K562 (cell line): ENCODE data around the gene CEP120. TPM values are rescaled to one million over a fixed set of nuclear protein-coding genes. Genes with fewer than 3 reads are reported as not detected.

Experiments
- ZNF561 ChIP-seq: fragments of 450-650 bp; formaldehyde crosslinking; conservative IDR thresholded peaks from 2 replicates; pipeline ENCODE4 v1.4.0; 2020; ENCODE audit warnings: mild to moderate bottlenecking, moderate library complexity
- polyA plus RNA-seq, 8 experiments: library from polyadenylated mRNA; depleted of rRNA in 4 of 8; stranded (reverse) in 5 of 8; unstranded in 3 of 8; fragments of >200 nt; fragmentation: Nextera tagmentation in 2 of 8; fragmentation: Illumina TruSeq in 1 of 8; extraction: Ambion mirVana in 2 of 8; extraction: Trizol in 1 of 8; gene quantifications; 2 replicates each; pipeline versions ENCODE4 v1.2.1 to v1.2.3, GENCODE V29; 2011 to 2014; ENCODE audit warnings: inconsistent platforms in 1 of 8, missing spikeins in 1 of 8
- total RNA-seq, 7 experiments: library from RNA; depleted of rRNA in 6 of 7; stranded (reverse); fragments of >200 nt in 6 of 7; fragmentation: Illumina TruSeq in 2 of 7; extraction: Trizol in 2 of 7; gene quantifications; 2 replicates each; pipeline versions ENCODE4 v1.2.1 to v1.2.3, GENCODE V29; 2011 to 2021; ENCODE audit warnings: low replicate concordance in 1 of 7
- TF ChIP-seq, protein P1 (sequence below): fragments of 450-650 bp; IDR thresholded peaks from 2 replicates; pipeline ENCODE4 v1.6.1; 2016; ENCODE audit warnings: mild to moderate bottlenecking, moderate library complexity

The CEP120 gene
- total and polyA plus RNA-seq, 9 of the 15 experiments (the other 6 are each of a cell fraction or from before 2014, with no cell fraction given) = 3.3 to 24.9 (median 14.4) TPM

DNA sequence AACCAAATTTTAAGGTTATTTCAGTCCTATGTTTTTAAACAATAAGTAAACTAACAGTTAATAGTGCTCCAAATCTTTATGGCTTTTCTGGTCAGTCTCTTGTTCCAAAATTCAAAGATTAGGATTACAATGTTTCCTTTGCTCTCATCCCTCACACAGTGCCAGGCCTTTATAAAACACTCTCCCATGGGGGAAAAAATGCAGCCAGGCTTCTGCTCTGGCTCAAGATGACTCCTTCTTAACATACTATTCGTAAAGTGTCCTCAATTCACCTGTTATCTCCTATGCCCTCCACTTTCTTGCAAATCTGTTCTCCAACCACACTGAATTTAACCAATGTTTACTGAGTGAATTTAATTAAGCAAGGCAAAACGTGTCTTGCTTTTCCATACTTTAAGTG is 1.4 kb downstream of the CEP120 start (continued):
- TF ChIP-seq, protein P1, sequence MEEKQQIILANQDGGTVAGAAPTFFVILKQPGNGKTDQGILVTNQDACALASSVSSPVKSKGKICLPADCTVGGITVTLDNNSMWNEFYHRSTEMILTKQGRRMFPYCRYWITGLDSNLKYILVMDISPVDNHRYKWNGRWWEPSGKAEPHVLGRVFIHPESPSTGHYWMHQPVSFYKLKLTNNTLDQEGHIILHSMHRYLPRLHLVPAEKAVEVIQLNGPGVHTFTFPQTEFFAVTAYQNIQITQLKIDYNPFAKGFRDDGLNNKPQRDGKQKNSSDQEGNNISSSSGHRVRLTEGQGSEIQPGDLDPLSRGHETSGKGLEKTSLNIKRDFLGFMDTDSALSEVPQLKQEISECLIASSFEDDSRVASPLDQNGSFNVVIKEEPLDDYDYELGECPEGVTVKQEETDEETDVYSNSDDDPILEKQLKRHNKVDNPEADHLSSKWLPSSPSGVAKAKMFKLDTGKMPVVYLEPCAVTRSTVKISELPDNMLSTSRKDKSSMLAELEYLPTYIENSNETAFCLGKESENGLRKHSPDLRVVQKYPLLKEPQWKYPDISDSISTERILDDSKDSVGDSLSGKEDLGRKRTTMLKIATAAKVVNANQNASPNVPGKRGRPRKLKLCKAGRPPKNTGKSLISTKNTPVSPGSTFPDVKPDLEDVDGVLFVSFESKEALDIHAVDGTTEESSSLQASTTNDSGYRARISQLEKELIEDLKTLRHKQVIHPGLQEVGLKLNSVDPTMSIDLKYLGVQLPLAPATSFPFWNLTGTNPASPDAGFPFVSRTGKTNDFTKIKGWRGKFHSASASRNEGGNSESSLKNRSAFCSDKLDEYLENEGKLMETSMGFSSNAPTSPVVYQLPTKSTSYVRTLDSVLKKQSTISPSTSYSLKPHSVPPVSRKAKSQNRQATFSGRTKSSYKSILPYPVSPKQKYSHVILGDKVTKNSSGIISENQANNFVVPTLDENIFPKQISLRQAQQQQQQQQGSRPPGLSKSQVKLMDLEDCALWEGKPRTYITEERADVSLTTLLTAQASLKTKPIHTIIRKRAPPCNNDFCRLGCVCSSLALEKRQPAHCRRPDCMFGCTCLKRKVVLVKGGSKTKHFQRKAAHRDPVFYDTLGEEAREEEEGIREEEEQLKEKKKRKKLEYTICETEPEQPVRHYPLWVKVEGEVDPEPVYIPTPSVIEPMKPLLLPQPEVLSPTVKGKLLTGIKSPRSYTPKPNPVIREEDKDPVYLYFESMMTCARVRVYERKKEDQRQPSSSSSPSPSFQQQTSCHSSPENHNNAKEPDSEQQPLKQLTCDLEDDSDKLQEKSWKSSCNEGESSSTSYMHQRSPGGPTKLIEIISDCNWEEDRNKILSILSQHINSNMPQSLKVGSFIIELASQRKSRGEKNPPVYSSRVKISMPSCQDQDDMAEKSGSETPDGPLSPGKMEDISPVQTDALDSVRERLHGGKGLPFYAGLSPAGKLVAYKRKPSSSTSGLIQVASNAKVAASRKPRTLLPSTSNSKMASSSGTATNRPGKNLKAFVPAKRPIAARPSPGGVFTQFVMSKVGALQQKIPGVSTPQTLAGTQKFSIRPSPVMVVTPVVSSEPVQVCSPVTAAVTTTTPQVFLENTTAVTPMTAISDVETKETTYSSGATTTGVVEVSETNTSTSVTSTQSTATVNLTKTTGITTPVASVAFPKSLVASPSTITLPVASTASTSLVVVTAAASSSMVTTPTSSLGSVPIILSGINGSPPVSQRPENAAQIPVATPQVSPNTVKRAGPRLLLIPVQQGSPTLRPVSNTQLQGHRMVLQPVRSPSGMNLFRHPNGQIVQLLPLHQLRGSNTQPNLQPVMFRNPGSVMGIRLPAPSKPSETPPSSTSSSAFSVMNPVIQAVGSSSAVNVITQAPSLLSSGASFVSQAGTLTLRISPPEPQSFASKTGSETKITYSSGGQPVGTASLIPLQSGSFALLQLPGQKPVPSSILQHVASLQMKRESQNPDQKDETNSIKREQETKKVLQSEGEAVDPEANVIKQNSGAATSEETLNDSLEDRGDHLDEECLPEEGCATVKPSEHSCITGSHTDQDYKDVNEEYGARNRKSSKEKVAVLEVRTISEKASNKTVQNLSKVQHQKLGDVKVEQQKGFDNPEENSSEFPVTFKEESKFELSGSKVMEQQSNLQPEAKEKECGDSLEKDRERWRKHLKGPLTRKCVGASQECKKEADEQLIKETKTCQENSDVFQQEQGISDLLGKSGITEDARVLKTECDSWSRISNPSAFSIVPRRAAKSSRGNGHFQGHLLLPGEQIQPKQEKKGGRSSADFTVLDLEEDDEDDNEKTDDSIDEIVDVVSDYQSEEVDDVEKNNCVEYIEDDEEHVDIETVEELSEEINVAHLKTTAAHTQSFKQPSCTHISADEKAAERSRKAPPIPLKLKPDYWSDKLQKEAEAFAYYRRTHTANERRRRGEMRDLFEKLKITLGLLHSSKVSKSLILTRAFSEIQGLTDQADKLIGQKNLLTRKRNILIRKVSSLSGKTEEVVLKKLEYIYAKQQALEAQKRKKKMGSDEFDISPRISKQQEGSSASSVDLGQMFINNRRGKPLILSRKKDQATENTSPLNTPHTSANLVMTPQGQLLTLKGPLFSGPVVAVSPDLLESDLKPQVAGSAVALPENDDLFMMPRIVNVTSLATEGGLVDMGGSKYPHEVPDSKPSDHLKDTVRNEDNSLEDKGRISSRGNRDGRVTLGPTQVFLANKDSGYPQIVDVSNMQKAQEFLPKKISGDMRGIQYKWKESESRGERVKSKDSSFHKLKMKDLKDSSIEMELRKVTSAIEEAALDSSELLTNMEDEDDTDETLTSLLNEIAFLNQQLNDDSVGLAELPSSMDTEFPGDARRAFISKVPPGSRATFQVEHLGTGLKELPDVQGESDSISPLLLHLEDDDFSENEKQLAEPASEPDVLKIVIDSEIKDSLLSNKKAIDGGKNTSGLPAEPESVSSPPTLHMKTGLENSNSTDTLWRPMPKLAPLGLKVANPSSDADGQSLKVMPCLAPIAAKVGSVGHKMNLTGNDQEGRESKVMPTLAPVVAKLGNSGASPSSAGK = no peak
- TF ChIP-seq ZNF561 (CRISPR knock-in tag) = no peak
- TF ChIP-seq, all 486 proteins: peak for 0
